HCEC 1CT (cell line): ENCODE data around the gene GAPDHS.

Experiments
- DNase-seq: peaks from one replicate; pipeline ENCODE4 v3.0.0-alpha.2; 2017

Gene GAPDHS

GRCh38 chr19:35540356-35540927 lies 7.2 kb downstream of the GAPDHS start:
- no peak for DNase-seq

GRCh38 chr19:35542209-35542608 lies 9.0 kb downstream of the GAPDHS start:
- DNase-seq, result no peak

GRCh38 chr19:35543280-35544109 lies 10.2 kb downstream of the GAPDHS start:
- DNase-seq, result no peak

GRCh38 chr19:35544110-35544802 lies 11.0 kb downstream of the GAPDHS start:
- DNase-seq, result no peak

GRCh38 chr19:35545001-35545854 lies 12.0 kb downstream of the GAPDHS start, which contains the start of gene TMEM147:
TSS of gene TMEM147 (plus strand) at chr19:35545626. CDS start at chr19:35545740, 114 bp downstream.
- peak; percentile 90 for DNase-seq

GRCh38 chr19:35545855-35546381 lies 12.7 kb downstream of the GAPDHS start:
- no peak for DNase-seq

GRCh38 chr19:35546532-35546931 lies 13.3 kb downstream of the GAPDHS start:
- DNase-seq, result no peak

- peak; percentile 52 for DNase-seq
Observed at GRCh38 chr19:35549174-35549788, 16.0 kb downstream of the GAPDHS start.

GRCh38 chr19:35549879-35550523 lies 16.7 kb downstream of the GAPDHS start:
- DNase-seq, result no peak

- no peak for DNase-seq
Observed at GRCh38 chr19:35551091-35551810, 18.0 kb downstream of the GAPDHS start.

GRCh38 chr19:35552534-35553384 lies 19.5 kb downstream of the GAPDHS start:
- DNase-seq, result no peak

- no peak for DNase-seq
Observed at GRCh38 chr19:35553385-35554000, 20.2 kb downstream of the GAPDHS start.

GRCh38 chr19:35554076-35554475 lies 20.8 kb downstream of the GAPDHS start:
- DNase-seq, result no peak

- DNase-seq, result peak; percentile 11
Observed at GRCh38 chr19:35555301-35556005, 22.2 kb downstream of the GAPDHS start.

- DNase-seq, result no peak
Observed at GRCh38 chr19:35556025-35556590, 22.9 kb downstream of the GAPDHS start.

- DNase-seq, result no peak
Observed at GRCh38 chr19:35556846-35557538, 23.7 kb downstream of the GAPDHS start.

- no peak for DNase-seq
Observed at GRCh38 chr19:35557539-35558399, 24.5 kb downstream of the GAPDHS start.
